ENCODE data around the gene LY6G5C. TPM values are rescaled to one million over a fixed set of nuclear protein-coding genes. Genes with fewer than 3 reads are reported as not detected.

LY6G5C gene
- total and polyA plus RNA-seq, 2 of the 13 experiments (the other 11 are each of a cell fraction or from before 2014, with no cell fraction given) = 0.33 to 0.55 TPM

DNA sequence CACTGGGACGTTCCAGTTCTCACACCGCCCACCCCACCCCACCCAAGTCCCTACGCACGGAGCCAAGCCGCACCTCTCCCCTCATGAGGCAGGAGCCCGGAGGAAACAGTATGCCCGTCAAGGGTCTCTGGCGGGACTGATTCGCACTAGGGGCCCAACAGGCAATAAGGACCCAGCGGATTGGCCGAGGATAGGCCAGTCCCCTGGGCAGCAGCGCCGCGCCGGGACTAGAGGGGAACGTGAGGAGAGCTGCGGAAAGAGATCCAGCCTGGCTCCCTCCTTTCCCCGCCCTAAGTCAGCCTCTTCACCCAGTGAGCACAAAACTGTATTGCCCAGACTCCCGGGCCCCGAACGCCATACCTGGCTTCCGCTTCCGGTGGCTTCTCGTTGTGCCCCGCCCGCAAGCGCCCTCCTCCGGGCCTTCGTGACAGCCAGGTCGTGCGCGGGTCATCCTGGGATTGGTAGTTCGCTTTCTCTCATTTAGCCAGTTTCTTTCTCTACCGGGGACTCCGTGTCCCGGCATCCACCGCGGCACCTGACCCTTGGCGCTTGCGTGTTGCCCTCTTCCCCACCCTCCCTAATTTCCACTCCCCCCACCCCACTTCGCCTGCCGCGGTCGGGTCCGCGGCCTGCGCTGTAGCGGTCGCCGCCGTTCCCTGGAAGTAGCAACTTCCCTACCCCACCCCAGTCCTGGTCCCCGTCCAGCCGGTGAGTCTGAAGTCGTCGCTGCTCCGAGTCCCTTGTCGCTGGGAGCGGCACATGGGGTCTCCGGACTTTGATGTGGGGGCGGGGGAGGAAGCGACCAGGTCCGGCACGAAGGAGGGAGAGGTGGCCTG, 15.1 kb downstream of the LY6G5C start, which contains the start of gene CSNK2B (continued):
- peak; percentile 88 for TF ChIP-seq TBL1XR1 (IDR thresholded peaks at IDR 0.05; ENCODE audit: borderline replicate concordance, low read length, partially characterized antibody)
- no peak for TF ChIP-seq PRPF4 (IDR thresholded peaks at IDR 0.05; ENCODE audit: low read depth, low read length, poor library complexity, severe bottlenecking)
- no peak for TF ChIP-seq ZNF75D (CRISPR knock-in tag; IDR thresholded peaks at IDR 0.05; ENCODE audit: borderline replicate concordance)
- TF ChIP-seq U2AF1 (optimal IDR thresholded peaks at IDR 0.05; ENCODE audit: low read depth, low read length) = no peak
- 0 out of 2 replicates have a peak, but pooled peaks have one; percentile 47 for TF ChIP-seq ZNF761 (CRISPR knock-in tag; conservative IDR thresholded peaks at IDR 0.05)
- TF ChIP-seq ZNF589 (CRISPR knock-in tag; conservative IDR thresholded peaks at IDR 0.05) = 0 out of 2 replicates have a peak, but pooled peaks have one; percentile 47
- TF ChIP-seq AGO2 (optimal IDR thresholded peaks at IDR 0.05; ENCODE audit: low read depth, low read length) = peak; percentile 95
- no peak; the same call in 1 of the 2 replicates for TF ChIP-seq SAFB2 (CRISPR knock-in tag; IDR thresholded peaks at IDR 0.05; ENCODE audit: borderline replicate concordance, low read depth)
- TF ChIP-seq ZNF558 (CRISPR knock-in tag; IDR thresholded peaks at IDR 0.05; ENCODE audit: borderline replicate concordance) = 0 out of 2 replicates have a peak, but pooled peaks have one; percentile 15
- TF ChIP-seq GPBP1L1 (CRISPR knock-in tag; IDR thresholded peaks at IDR 0.05) = no peak
- TF ChIP-seq NR1H2 (CRISPR knock-in tag; IDR thresholded peaks at IDR 0.05; ENCODE audit: borderline replicate concordance, low read depth) = 0 out of 2 replicates have a peak, but pooled peaks have one; percentile 41
- peak; percentile 46 for TF ChIP-seq ZMYM4 (CRISPR knock-in tag; IDR thresholded peaks at IDR 0.05)
- peak; percentile 75 for TF ChIP-seq ZFP90 (CRISPR knock-in tag; IDR thresholded peaks at IDR 0.05; ENCODE audit: borderline replicate concordance)
- peak; percentile 11 for TF ChIP-seq CBX5 (CRISPR knock-in tag; IDR thresholded peaks at IDR 0.05; ENCODE audit: borderline replicate concordance)
- no peak for TF ChIP-seq ZBTB1 (CRISPR knock-in tag; IDR thresholded peaks at IDR 0.05; ENCODE audit: borderline replicate concordance)
- TF ChIP-seq DBP (CRISPR knock-in tag; IDR thresholded peaks at IDR 0.05; ENCODE audit: not compliant biosample characterization) = peak; percentile 50
- TF ChIP-seq KAT7 (CRISPR knock-in tag; IDR thresholded peaks at IDR 0.05; ENCODE audit: borderline replicate concordance) = peak; percentile 27; the same call in 1 of the 2 replicates
- no peak for TF ChIP-seq GABPA (IDR thresholded peaks at IDR 0.05; ENCODE audit: low read depth, low read length)
- peak; percentile 98 for TF ChIP-seq GABPA (CRISPR knock-in tag; IDR thresholded peaks at IDR 0.05; ENCODE audit: low read depth)
- TF ChIP-seq SP2 (CRISPR knock-in tag; IDR thresholded peaks at IDR 0.05) = peak; percentile 62
- peak; percentile 95 for TF ChIP-seq TGIF2 (CRISPR knock-in tag; IDR thresholded peaks at IDR 0.05)
- peak; percentile 30; a peak in 1 of 4 replicates for TF ChIP-seq KLF16 (CRISPR knock-in tag; IDR thresholded peaks at IDR 0.05)
- TF ChIP-seq, protein P1, sequence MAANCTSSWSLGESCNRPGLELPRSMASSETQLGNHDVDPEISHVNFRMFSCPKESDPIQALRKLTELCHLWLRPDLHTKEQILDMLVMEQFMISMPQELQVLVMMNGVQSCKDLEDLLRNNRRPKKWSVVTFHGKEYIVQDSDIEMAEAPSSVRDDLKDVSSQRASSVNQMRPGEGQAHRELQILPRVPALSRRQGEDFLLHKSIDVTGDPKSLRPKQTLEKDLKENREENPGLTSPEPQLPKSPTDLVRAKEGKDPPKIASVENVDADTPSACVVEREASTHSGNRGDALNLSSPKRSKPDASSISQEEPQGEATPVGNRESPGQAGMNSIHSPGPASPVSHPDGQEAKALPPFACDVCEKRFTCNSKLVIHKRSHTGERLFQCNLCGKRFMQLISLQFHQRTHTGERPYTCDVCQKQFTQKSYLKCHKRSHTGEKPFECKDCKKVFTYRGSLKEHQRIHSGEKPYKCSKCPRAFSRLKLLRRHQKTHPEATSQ (CRISPR knock-in tag; IDR thresholded peaks at IDR 0.05; ENCODE audit: borderline replicate concordance) = peak; percentile 38
- peak; percentile 88 for TF ChIP-seq NFATC3 (CRISPR knock-in tag; IDR thresholded peaks at IDR 0.05)
- 0 out of 2 replicates have a peak, but pooled peaks have one; percentile 28 for TF ChIP-seq ZNF703 (CRISPR knock-in tag; IDR thresholded peaks at IDR 0.05; ENCODE audit: borderline replicate concordance)
- TF ChIP-seq ZSCAN9 (CRISPR knock-in tag; IDR thresholded peaks at IDR 0.05; ENCODE audit: borderline replicate concordance) = 0 out of 2 replicates have a peak, but pooled peaks have one; percentile 25
